Effector memory CD8-positive, alpha-beta T cell (primary cell): ENCODE results near the gene GJA3.
"Not testable (repeated sequence)": the region's sequence is repeated elsewhere in the genome, so short reads cannot be mapped to it uniquely, and the experiment has no call there.

Experiments
- ATAC-seq: fragments of 150-1000 bp; cut with Tn5 transposase; replicated peaks from 2 replicates; pipeline ENCODE4 v1.10.0; 2021; ENCODE audit warnings: mild to moderate bottlenecking, moderate library complexity
- DNase-seq, 3 experiments: peaks; one replicate each; pipeline ENCODE4 v3.0.0; 2021
- H3K27ac Mint-ChIP-seq, 2 donors: one replicate each; pipeline ENCODE4 v1.8.0; 2022; ENCODE audit warnings: mild to moderate bottlenecking in 2 of 2, mixed read lengths in 2 of 2, moderate library complexity in 2 of 2
- H3K27me3 Mint-ChIP-seq, 2 donors: one replicate each; pipeline ENCODE4 v1.8.0; 2022; ENCODE audit warnings: mixed read lengths in 2 of 2
- H3K36me3 Mint-ChIP-seq: one replicate; pipeline ENCODE4 v1.8.0; 2022; ENCODE audit warnings: mild to moderate bottlenecking, moderate library complexity, mixed read lengths; ENCODE audit not compliant: insufficient read depth
- H3K4me1 Mint-ChIP-seq, 2 donors: one replicate each; pipeline ENCODE4 v1.8.0; 2022; ENCODE audit warnings: low read depth in 2 of 2, mixed read lengths in 2 of 2
- H3K4me3 Mint-ChIP-seq, 2 donors: one replicate each; pipeline ENCODE4 v1.8.0; 2022; ENCODE audit warnings: mild to moderate bottlenecking in 2 of 2, mixed read lengths in 2 of 2, moderate library complexity in 2 of 2
- H3K9me3 Mint-ChIP-seq, 2 donors: one replicate each; pipeline ENCODE4 v1.8.0; 2022; ENCODE audit warnings: mixed read lengths in 2 of 2

The GJA3 gene

DNA sequence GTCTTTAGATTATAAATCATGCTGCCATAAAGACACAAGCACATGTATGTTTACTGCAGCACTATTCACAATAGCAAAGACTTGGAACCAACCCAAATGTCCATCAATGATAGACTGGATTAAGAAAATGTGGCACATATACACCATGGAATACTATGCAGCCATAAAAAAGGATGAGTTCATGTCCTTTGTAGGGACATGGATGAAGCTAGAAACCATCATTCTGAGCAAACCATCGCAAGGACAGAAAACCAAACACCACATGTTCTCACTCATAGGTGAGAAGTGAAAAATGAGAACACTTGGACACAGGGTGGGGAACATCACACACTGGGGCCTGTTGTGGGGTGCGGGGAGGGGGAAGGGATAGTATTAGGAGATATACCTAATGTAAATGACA is 7.6 kb downstream of the GJA3 start:
- DNase-seq, H3K9me3 Mint-ChIP-seq, H3K4me1 Mint-ChIP-seq, H3K4me3 Mint-ChIP-seq, H3K36me3 Mint-ChIP-seq, ATAC-seq, H3K27ac Mint-ChIP-seq: not testable (repeated sequence)
- peaks cover 48 to 49% of the 10 kb centered on the region in 2 donors for H3K27me3 Mint-ChIP-seq

DNA sequence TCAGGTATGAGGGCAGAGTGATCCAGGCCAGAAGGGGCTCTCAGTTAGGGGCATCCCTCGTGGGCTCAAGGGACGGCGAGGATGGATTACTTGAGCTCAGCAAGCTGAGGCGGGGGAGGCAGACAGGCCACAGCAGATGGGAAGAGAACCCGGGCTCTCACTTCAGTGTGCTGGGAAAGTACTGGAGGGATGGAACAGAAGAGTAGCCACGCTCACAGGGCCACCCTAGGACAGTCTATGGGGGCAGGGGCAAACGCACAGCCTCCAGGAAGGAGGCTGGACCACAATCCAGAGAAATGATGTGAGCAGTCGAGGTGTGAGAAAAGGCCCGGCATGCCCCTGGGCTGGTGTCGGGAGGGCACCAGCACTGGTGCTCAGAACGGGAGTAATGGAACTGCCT is 9.2 kb downstream of the GJA3 start:
- no peak overlapping the region for H3K4me3 Mint-ChIP-seq
- H3K4me1 Mint-ChIP-seq, result no peaks in the 10 kb centered on the region
- no peaks in the 10 kb centered on the region for H3K9me3 Mint-ChIP-seq
- DNase-seq, result no peak
- no peak for ATAC-seq
- no peak overlapping the region for H3K27ac Mint-ChIP-seq
- no peaks in the 10 kb centered on the region for H3K36me3 Mint-ChIP-seq
- peaks cover 47 to 56% of the 10 kb centered on the region in 2 donors for H3K27me3 Mint-ChIP-seq

DNA sequence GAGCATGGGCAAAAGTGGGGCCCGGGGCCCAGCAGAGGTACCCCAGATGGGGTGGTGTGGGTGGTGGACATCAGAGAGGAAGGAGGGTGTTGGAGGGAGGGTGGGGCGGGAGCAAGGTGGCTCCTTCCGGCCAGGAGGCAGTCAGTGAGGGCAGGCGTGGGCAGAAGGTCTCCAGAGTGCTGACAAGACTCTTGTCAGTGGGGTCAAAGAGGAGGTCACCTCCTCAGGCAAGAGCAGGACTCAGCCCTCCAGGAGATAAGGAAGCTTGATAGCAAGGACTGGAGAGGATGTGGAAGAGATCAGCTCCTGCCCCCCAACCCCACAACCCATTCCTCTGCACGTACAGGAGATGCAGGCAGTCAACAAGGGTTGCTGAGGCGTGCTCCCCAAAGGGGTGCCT is 9.8 kb downstream of the GJA3 start:
- Mint-ChIP-seq H3K27me3 (peaks cover 51 to 59% of the 10 kb centered on the region in 2 donors), H3K27ac (no peak overlapping the region), H3K4me3 (no peak overlapping the region), H3K9me3 (no peaks in the 10 kb centered on the region), H3K36me3 (no peaks in the 10 kb centered on the region), H3K4me1 (no peaks in the 10 kb centered on the region)
- ATAC-seq (no peak), DNase-seq (no peak)

DNA sequence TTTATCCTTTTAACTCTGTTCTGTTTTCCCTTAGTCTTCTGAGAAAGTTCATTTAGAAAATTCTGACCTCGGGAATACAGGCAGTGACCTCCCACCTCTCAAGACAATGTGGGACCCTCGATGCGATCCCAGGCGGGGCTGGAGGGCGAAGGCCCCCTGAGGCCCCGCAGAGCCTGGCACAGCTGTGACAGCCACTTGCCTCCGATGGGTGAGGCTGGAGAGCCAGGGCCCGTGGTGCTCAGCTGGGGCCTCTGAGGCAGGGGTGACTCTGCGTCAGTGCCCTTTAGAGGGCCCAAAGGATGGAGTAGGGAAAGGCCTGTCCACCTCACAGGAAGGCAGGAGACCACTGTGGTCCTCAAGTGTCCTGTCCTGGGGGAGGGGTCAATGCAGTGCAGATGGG is 10.3 kb downstream of the GJA3 start:
- Mint-ChIP-seq H3K27me3 (peaks cover 56 to 63% of the 10 kb centered on the region in 2 donors), H3K4me3 (no peak overlapping the region), H3K36me3 (no peaks in the 10 kb centered on the region), H3K4me1 (no peaks in the 10 kb centered on the region), H3K27ac (no peak overlapping the region), H3K9me3 (no peaks in the 10 kb centered on the region)
- DNase-seq, result no peak
- no peak for ATAC-seq

DNA sequence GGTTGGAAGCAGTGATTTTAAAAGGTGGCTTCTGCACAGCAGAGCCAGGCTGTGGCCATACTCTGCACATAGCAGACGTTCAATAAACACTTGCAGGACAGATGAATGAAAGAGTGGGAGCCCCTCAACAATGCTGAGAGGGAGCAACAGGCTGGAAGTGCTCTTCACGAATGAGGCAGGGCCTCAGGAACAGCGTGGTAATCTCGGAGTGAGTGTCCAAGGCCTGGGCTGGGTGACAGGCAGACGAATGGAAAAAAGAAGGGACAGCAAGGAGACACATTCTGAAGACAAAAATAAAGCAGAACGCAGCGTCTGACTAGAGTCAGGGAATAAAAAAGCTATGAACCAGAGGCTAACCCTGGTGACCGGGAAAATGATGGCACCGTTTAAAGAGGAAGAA is 11.1 kb downstream of the GJA3 start:
- no peak for DNase-seq
- Mint-ChIP-seq H3K27me3 (peaks cover 64 to 68% of the 10 kb centered on the region in 2 donors), H3K4me3 (no peak overlapping the region), H3K4me1 (no peaks in the 10 kb centered on the region), H3K9me3 (no peaks in the 10 kb centered on the region), H3K27ac (no peak overlapping the region), H3K36me3 (no peaks in the 10 kb centered on the region)
- no peak for ATAC-seq

DNA sequence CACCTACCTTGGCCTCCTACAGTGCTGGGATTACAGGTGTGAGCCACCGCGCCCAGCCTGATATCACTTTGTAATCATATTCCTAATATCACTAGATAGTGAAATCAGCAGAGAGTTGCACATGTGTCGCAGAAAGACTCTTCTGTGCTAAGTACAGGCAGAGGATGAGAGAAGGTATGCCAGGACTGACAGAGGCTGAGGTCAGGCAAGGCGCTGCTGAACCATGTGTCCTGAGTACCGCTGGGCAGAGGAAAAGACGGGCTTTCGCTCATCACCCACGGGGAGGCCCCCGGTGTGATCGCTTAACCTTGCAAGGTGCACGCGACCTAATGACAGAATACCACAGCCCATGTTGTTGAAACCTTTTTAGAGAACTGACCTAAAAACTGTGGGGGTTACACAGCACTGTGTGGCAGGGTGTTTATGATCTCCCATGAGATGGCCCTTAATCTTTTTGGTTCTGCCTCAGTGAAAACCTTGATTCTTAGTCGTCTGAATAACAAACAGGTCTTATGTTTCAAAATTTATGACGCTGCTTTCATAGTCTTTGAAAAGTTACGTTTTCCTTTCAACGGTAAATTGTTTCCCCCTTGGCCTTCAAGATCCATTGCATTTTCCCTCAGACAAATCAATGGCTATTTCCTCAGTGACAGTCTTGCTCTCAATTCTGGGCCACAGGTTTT is 12.2 kb downstream of the GJA3 start:
- H3K9me3 Mint-ChIP-seq, result no peaks in the 10 kb centered on the region
- no peak overlapping the region for H3K4me3 Mint-ChIP-seq
- no peak for DNase-seq
- H3K4me1 Mint-ChIP-seq, result no peaks in the 10 kb centered on the region
- no peak for ATAC-seq
- H3K27me3 Mint-ChIP-seq, result peaks cover 75% of the 10 kb centered on the region in 2 donors
- no peak overlapping the region for H3K27ac Mint-ChIP-seq
- no peaks in the 10 kb centered on the region for H3K36me3 Mint-ChIP-seq

DNA sequence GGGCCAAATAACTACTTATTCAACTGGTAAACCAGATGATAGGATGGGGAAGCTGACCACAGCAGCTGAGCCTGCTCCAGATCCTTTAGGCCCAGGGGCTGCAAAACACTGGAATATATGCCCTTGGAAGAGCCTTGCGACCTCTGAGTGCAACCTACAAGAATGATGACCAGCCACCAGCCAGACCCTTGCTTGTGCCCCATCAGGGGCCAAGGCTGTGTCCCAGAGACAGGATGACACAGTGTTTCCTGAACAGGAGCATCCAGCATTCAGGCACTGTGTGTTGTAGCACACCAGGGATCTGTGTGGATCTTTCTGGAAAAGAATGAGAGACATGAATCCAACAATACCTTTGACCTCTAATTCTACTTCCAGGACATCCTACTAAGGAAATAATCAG is 14.5 kb downstream of the GJA3 start:
- Mint-ChIP-seq H3K4me3 (no peak overlapping the region), H3K27ac (no peak overlapping the region), H3K27me3 (peaks cover 82 to 86% of the 10 kb centered on the region in 2 donors), H3K4me1 (peaks cover 0 to 2% of the 10 kb centered on the region in 2 donors), H3K36me3 (no peaks in the 10 kb centered on the region), H3K9me3 (no peaks in the 10 kb centered on the region)
- ATAC-seq (no peak), DNase-seq (no peak)

DNA sequence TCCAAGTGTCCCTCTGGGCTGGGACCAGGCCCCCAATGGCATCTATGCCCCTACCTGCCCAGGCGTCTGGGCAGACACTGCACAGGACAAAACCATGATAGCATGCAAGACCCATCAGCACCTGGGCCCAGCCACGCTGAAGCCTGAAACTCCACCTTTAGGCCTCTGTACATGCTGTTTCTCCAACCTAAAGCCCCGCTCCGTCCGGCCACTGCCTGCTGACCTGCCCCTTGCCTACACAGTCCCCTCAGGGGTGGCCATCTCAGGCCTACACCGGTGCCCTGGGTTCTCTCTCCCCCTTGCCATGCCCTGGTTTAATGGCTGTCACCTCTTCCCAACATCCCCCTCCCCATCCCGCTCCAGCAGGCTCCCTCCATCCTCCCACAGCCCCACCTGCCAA is 15.3 kb downstream of the GJA3 start:
- Mint-ChIP-seq H3K4me3 (no peak overlapping the region), H3K9me3 (no peaks in the 10 kb centered on the region), H3K36me3 (no peaks in the 10 kb centered on the region), H3K27me3 (peaks cover 77 to 84% of the 10 kb centered on the region in 2 donors), H3K27ac (no peak overlapping the region), H3K4me1 (peaks cover 0 to 2% of the 10 kb centered on the region in 2 donors)
- DNase-seq (no peak), ATAC-seq (no peak)

DNA sequence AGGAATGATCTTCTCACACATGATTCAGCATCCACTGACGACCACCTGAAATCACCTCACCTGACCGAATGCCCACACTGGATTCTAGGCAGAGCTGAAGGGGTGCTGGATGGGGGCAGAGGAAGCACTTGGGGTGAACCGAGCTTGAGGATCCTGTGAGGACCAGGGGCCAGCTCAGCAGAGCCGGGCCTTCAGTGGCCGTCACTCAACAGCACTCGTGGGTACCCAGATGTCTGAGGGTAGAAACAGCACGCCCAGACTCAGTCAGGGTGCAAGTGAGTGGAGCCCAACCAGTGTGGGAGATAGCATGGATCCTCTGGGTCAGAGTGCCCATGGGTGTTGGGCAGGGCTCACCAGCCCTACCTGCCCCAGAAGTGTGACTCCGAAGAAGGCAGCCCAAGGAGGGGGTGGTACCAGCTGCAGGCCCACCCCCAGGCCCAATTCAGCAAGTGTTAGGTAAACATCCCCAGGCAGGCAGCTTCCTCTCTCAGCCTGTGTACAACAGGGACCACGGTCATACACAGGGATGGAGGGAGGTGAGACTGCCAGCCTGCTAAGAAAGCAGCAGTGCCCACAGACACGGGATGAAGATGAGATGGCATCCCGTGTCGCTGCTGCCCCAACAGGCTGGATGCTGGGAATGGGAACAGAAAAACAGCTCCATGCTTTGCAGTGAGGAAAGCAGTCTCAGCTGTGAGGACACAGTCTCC is 16.6 kb downstream of the GJA3 start:
- Mint-ChIP-seq H3K27me3 (peaks cover 65 to 72% of the 10 kb centered on the region in 2 donors), H3K4me1 (peaks cover 0 to 2% of the 10 kb centered on the region in 2 donors), H3K9me3 (no peaks in the 10 kb centered on the region), H3K27ac (no peak overlapping the region), H3K4me3 (no peak overlapping the region), H3K36me3 (no peaks in the 10 kb centered on the region)
- no peak for ATAC-seq
- DNase-seq, result no peak

DNA sequence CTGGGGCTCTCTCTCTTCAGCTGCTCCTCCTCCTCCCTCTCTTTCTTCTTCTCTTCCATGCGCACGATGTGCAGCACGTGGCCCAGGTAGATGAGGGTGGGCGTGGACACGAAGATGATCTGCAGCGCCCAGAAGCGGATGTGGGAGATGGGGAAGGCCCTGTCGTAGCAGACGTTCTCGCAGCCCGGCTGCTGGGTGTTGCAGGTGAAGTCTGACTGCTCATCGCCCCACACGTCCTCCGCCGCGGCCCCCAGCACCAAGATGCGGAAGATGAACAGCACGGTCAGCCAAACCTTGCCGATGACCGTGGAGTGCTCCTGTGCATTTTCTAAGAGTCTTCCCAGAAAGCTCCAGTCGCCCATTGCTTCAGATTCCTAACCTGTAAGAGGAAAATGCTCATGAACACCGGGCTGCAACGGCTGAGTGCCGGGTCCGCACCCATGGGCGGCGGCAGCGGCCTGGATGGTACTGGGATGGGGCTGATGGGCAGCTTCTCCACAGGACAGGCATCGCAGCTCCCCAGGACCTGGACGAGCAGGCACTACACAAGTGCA is 17.8 kb downstream of the GJA3 start:
- Mint-ChIP-seq H3K27ac (no peak overlapping the region), H3K4me1 (peaks cover 0 to 2% of the 10 kb centered on the region in 2 donors), H3K27me3 (peaks cover 58 to 64% of the 10 kb centered on the region in 2 donors), H3K9me3 (no peaks in the 10 kb centered on the region), H3K4me3 (no peak overlapping the region), H3K36me3 (no peaks in the 10 kb centered on the region)
- ATAC-seq, result no peak
- DNase-seq, result no peak

DNA sequence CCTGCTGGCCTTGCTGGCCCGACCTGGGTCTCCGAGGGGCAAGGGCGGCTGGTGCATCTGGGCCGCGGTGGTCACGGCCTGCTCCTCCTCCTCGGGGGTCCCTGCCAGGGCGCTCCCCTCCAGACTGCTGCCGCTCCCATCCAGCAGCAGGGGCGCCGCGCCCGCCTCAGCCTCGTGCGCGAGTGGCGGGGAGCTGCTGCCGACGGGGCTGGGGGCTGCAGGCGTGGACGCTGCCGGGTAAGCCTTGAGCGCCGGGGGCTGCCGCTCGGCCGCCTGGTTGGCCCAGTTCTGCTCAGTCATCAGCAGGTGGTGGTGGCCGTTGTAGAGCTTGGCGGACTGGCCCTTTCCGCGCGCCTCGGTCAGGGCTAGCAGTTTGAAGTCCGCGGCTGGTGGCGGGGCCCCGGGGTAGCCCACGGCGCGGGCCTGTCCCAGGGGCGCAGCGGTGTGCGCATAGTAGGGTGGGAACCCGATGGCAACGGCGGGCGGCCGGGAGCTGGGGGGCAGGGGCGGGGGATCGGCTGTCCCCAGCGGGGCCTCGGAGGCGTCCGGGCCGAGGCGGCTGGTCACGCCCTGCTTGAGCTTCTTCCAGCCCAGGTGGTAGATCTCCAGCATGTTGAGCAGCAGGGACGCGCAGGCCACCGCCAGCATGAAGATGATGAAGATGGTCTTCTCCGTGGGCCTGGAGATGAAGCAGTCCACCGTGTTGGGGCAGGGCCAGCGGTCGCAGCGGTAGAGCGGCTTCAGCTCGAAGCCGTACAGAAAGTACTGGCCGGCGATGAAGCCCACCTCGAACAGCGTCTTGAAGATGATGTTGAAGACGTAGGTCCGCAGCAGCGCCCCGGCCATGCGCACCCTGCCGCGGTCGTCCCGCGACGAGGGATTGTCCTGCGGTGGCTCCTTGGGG is 18.6 kb downstream of the GJA3 start:
- no peaks in the 10 kb centered on the region for H3K9me3 Mint-ChIP-seq
- no peak for ATAC-seq
- no peak for DNase-seq
- no peak overlapping the region for H3K27ac Mint-ChIP-seq
- H3K27me3 Mint-ChIP-seq, result peaks cover 58 to 66% of the 10 kb centered on the region in 2 donors
- no peaks in the 10 kb centered on the region for H3K36me3 Mint-ChIP-seq
- H3K4me3 Mint-ChIP-seq, result no peak overlapping the region
- H3K4me1 Mint-ChIP-seq, result peaks cover 0 to 2% of the 10 kb centered on the region in 2 donors

DNA sequence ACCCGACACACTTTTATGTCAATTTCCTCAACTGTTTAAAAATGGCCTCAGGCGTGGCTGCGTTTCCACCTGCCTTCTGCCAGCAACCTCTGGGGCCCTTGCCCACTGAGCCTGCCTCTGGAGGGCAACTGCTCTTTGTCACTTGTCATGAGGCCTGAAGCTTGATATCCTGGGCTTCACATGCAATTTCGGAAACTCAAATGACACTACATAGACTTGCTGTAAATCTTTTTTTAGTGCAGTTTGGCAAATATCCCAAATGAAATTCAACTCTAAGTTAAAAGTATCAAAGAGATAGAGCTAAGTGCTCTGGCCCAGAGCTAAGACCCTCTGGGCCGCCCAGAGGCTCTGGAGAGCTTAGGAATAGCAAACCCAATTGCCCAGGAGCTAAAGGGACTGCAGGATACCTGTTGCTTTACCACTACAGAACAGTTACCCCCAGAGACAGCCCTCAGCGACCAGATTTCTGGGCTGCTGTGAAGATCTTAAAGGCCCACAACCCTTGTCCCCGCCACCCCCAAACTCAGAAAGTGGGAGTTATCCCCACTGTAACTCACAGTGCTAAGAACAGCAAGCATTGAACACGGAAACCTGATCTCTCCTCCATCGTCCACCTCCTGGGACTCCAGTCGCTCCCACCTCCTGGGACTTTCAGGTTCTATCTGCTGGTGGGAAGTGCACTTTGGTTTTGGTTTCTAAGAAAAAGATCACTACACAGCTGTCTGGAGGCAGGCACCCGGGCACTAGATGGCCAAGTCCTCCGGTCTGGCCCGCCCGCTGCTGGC is 19.4 kb downstream of the GJA3 start:
- Mint-ChIP-seq H3K9me3 (no peaks in the 10 kb centered on the region), H3K27me3 (peaks cover 55 to 67% of the 10 kb centered on the region in 2 donors), H3K4me1 (peaks cover 0 to 2% of the 10 kb centered on the region in 2 donors), H3K36me3 (no peaks in the 10 kb centered on the region), H3K27ac (no peak overlapping the region), H3K4me3 (no peak overlapping the region)
- DNase-seq, result no peak
- no peak for ATAC-seq

DNA sequence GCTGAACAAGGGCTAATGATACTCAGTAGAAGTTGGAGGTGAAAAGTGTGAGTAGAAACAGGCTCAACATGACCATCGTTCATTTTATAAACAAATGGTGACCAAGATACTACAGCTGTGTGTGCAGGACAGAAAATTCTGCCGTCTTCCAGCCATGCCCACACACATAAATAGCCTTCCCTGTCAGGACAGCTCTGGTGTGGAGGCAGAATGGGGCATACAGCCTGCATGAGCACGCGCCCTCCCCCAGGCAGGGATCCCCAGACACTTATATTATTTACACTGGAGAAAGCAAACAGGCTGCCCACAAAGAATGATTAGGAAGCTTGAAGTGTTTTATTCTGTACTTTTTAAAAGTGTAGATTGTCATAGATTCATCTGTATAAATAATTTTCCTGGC is 20.4 kb downstream of the GJA3 start:
- peaks cover 0 to 2% of the 10 kb centered on the region in 2 donors for H3K4me1 Mint-ChIP-seq
- no peak for DNase-seq
- H3K4me3 Mint-ChIP-seq, result no peak overlapping the region

More for the DNA sequence above, 20.4 kb downstream of the GJA3 start:
- no peaks in the 10 kb centered on the region for H3K36me3 Mint-ChIP-seq
- ATAC-seq, result no peak
- H3K27ac Mint-ChIP-seq, result no peak overlapping the region
- H3K9me3 Mint-ChIP-seq, result no peaks in the 10 kb centered on the region
- peaks cover 49 to 60% of the 10 kb centered on the region in 2 donors for H3K27me3 Mint-ChIP-seq
